Astrocyte of the spinal cord (primary cell): Measurements from ENCODE around the gene FAM241A.
A peak's percentile ranks its signal among the peaks of the same experiment; 100 is the strongest.

Experiments used
- DNase-seq: peaks from one replicate; pipeline ENCODE4 v3.0.0; 2011; ENCODE audit warnings: low read depth, low spot score
- H3K4me3 ChIP-seq: 2 replicates; pipeline ENCODE4 v1.5.1; 2011; ENCODE audit warnings: low read depth, mild to moderate bottlenecking, low read length, moderate library complexity
- CTCF ChIP-seq: IDR thresholded peaks from 2 replicates; pipeline ENCODE4 v1.5.1; 2012; ENCODE audit warnings: low read depth, mild to moderate bottlenecking, low read length, inconsistent platforms
- in situ Hi-C: cut with HindIII; loops from 2 replicates; pipeline ENCODE4 v1.10.0; 2017; ENCODE audit warnings: low sequenced_read_pairs

Gene FAM241A

GRCh38 chr4:112144546-112145325, 518 bp upstream of the FAM241A start:
- no peak for TF ChIP-seq CTCF
- DNase-seq = no peak
- in situ Hi-C loops = no loop called here
- H3K4me3 ChIP-seq = peak overlapping the region; percentile 72

GRCh38 chr4:112145790-112146501, 692 bp downstream of the FAM241A start:
- in situ Hi-C loops = no loop called here
- DNase-seq = peak; percentile 39
- peak overlapping the region; percentile 72 for H3K4me3 ChIP-seq
- peak; percentile 19 for TF ChIP-seq CTCF

- in situ Hi-C loops = no loop called here
- TF ChIP-seq CTCF = no peak
- H3K4me3 ChIP-seq = peak overlapping the region; percentile 72
- DNase-seq = no peak
Observed at GRCh38 chr4:112146502-112146813, 1.2 kb downstream of the FAM241A start.

GRCh38 chr4:112147697-112148096, 2.4 kb downstream of the FAM241A start:
- DNase-seq = no peak
- no peak for TF ChIP-seq CTCF
- no peak overlapping the region for H3K4me3 ChIP-seq
- in situ Hi-C loops = no loop called here

GRCh38 chr4:112150920-112151319, 5.7 kb downstream of the FAM241A start:
- no peak for TF ChIP-seq CTCF
- no peak overlapping the region for H3K4me3 ChIP-seq
- DNase-seq = no peak
- in situ Hi-C loops = no loop called here

GRCh38 chr4:112152521-112152920, 7.3 kb downstream of the FAM241A start:
- in situ Hi-C loops = no loop called here
- TF ChIP-seq CTCF = no peak
- no peak for DNase-seq
- H3K4me3 ChIP-seq = no peak overlapping the region
